B cell (primary cell): ENCODE measurements around the gene SERBP1. TPM values are rescaled to one million over a fixed set of nuclear protein-coding genes. Genes with fewer than 3 reads are reported as not detected.

ENCODE experiments used
- ATAC-seq: fragments of 200-7000 bp; cut with Tn5 transposase; one replicate; pipeline ENCODE4 v1.10.0; 2021; ENCODE audit warnings: low read depth, mild to moderate bottlenecking, moderate number of reproducible peaks, moderate library complexity
- CTCF ChIA-PET: fragments of 350-600 bp; sonication (Branson Sonifier 250); formaldehyde crosslinking; loops from one replicate; lab custom pipeline; 2021; ENCODE audit warnings: antibody characterized with exemption, inconsistent platforms; lab: Charles Lee
- POLR2A ChIA-PET: fragments of 350-600 bp; sonication (Branson Sonifier 250); formaldehyde crosslinking; loops from one replicate; lab custom pipeline; 2021; ENCODE audit warnings: antibody characterized with exemption; lab: Charles Lee
- DNase-seq: peaks from one replicate; pipeline ENCODE4 v3.0.0; 2013
- H2AFZ ChIP-seq: 2 replicates; pipeline ENCODE4 v1.6.1; 2012; ENCODE audit warnings: mild to moderate bottlenecking, low read depth, low read length; ENCODE audit not compliant: insufficient read depth, poor library complexity, severe bottlenecking
- H3K27ac ChIP-seq, 2 donors: 1 replicate in 1 of 2; 2 replicates in 1 of 2; pipeline ENCODE4 v1.5.1; 2012 to 2013; ENCODE audit warnings: low read length in 2 of 2, mild to moderate bottlenecking in 2 of 2, moderate library complexity in 1 of 2
- H3K27me3 ChIP-seq, 4 experiments: fragments of 200-600 bp in 1 of 4; sonication (generic) in 1 of 4; replicated peaks in 1 of 4; 1 replicate in 2 of 4; 2 replicates in 2 of 4; pipeline versions ENCODE4 v1.6.1 to v1.7.0; 2013 to 2016; ENCODE audit warnings: low read length in 3 of 4, mild to moderate bottlenecking in 2 of 4, mixed read lengths in 1 of 4, moderate library complexity in 1 of 4; ENCODE audit not compliant: insufficient read depth in 4 of 4, control insufficient read depth in 3 of 4; ENCODE audit errors: control extremely low read depth in 1 of 4
- H3K36me3 ChIP-seq, 2 experiments: replicated peaks in 1 of 2; 1 replicate in 1 of 2; 2 replicates in 1 of 2; pipeline versions ENCODE4 v1.6.1 to v1.7.1; 2013; ENCODE audit warnings: low read length in 1 of 2; ENCODE audit not compliant: insufficient read depth in 2 of 2, control insufficient read depth in 1 of 2; ENCODE audit errors: control extremely low read depth in 1 of 2, extremely low read depth in 1 of 2
- H3K4me1 ChIP-seq, 2 donors: fragments of 200-600 bp in 1 of 2; sonication (generic) in 1 of 2; 1 replicate in 1 of 2; 2 replicates in 1 of 2; pipeline versions ENCODE4 v1.5.1 to v1.6.1; 2013 to 2017; ENCODE audit warnings: low read length in 2 of 2; ENCODE audit not compliant: control insufficient read depth in 2 of 2, insufficient read depth in 2 of 2
- H3K4me2 ChIP-seq: replicated peaks from 2 replicates; pipeline ENCODE3; 2012; ENCODE audit warnings: mild to moderate bottlenecking, low read depth, low read length; ENCODE audit not compliant: poor library complexity, severe bottlenecking
- H3K4me3 ChIP-seq, 5 experiments: fragments of 200-600 bp in 1 of 5; sonication (generic) in 1 of 5; 1 replicate in 3 of 5; 2 replicates in 2 of 5; pipeline versions ENCODE4 v1.5.1 to v1.7.0; 2011 to 2016; ENCODE audit warnings: low read length in 4 of 5, mild to moderate bottlenecking in 4 of 5, low read depth in 2 of 5, control low read depth in 1 of 5, moderate library complexity in 1 of 5; ENCODE audit not compliant: insufficient read depth in 1 of 5; ENCODE audit errors: control extremely low read depth in 1 of 5, extremely low read depth in 1 of 5
- H3K79me2 ChIP-seq: fragments of 200-600 bp; sonication (generic); one replicate; pipeline ENCODE4 v1.6.0; 2016; ENCODE audit warnings: low read length; ENCODE audit not compliant: control insufficient read depth, insufficient read depth
- H3K9ac ChIP-seq: fragments of 200-600 bp; sonication (generic); 2 replicates; pipeline ENCODE4 v1.6.1; 2017; ENCODE audit warnings: mild to moderate bottlenecking, low read length, moderate library complexity
- H3K9me3 ChIP-seq, 3 donors: one replicate each; pipeline versions ENCODE4 v1.6.1 to v1.7.1; 2013; ENCODE audit warnings: low read length in 2 of 3; ENCODE audit not compliant: control insufficient read depth in 2 of 3, insufficient read depth in 1 of 3; ENCODE audit errors: control extremely low read depth in 1 of 3
- H4K20me1 ChIP-seq: 2 replicates; pipeline ENCODE4 v1.6.0; 2012; ENCODE audit warnings: mild to moderate bottlenecking, low read length; ENCODE audit not compliant: insufficient read depth, control insufficient read depth, poor library complexity, severe bottlenecking
- H3K27ac Mint-ChIP-seq: one replicate; pipeline ENCODE4 v1.8.0; 2021; ENCODE audit warnings: mixed read lengths
- H3K27me3 Mint-ChIP-seq: one replicate; pipeline ENCODE4 v1.8.0; 2021; ENCODE audit warnings: mixed read lengths
- H3K4me1 Mint-ChIP-seq: one replicate; pipeline ENCODE4 v1.8.0; 2021; ENCODE audit warnings: mixed read lengths
- H3K4me3 Mint-ChIP-seq: one replicate; pipeline ENCODE4 v1.8.0; 2021; ENCODE audit warnings: mixed read lengths
- H3K9me3 Mint-ChIP-seq: one replicate; pipeline ENCODE4 v1.8.0; 2022; ENCODE audit warnings: mixed read lengths; ENCODE audit not compliant: insufficient read depth
- CTCF ChIP-seq: fragments of 200-600 bp; IDR thresholded peaks from one replicate; pipeline ENCODE4 v1.8.0; 2022; ENCODE audit warnings: antibody characterized with exemption, mild to moderate bottlenecking
- EZH2 ChIP-seq: IDR thresholded peaks from 2 replicates; pipeline ENCODE4 v1.6.1; 2012; ENCODE audit warnings: borderline replicate concordance, low read depth, mild to moderate bottlenecking, moderate library complexity, low read length; ENCODE audit not compliant: insufficient read depth, poor library complexity, severe bottlenecking
- WGBS: methylation state at CpG from one replicate; pipeline ENCODE4 v1.1.5; 2013; ENCODE audit warnings: missing lambda C conversion rate; ENCODE audit not compliant: insufficient coverage; 5-methylcytosine and 5-hydroxymethylcytosine counted together
- intact Hi-C: fragments of 100-400 bp; cut with micrococcal nuclease; formaldehyde crosslinking; loops from one replicate; pipeline ENCODE4 v1.10.0; 2022
- polyA plus RNA-seq: library from polyadenylated mRNA; depleted of rRNA; stranded (reverse); fragments of >200 nt; gene quantifications from 2 replicates; pipeline ENCODE4 v1.2.3, GENCODE V29; 2012
- small RNA-seq: library from RNA; depleted of rRNA; stranded (forward); fragments of <200 nt; gene quantifications from one replicate; pipeline ENCODE3, GENCODE V24; 2012; ENCODE audit warnings: low replicate concordance, low read depth; ENCODE audit not compliant: insufficient read length
- total RNA-seq, 2 donors: library from RNA; stranded (reverse); fragments of 120-200 nt in 1 of 2; gene quantifications; 1 replicate in 1 of 2; 2 replicates in 1 of 2; pipeline versions ENCODE4 v1.2.3 to v1.2.4, GENCODE V29; 2013 to 2022

Gene SERBP1
- total and polyA plus RNA-seq, 2 donors (not counting 1 experiment from before 2014, with no cell fraction given): 21.0 to 142 TPM

GRCh38 chr1:67361641-67362040, 68.6 kb downstream of the SERBP1 start:
- Histone ChIP-seq H3K36me3 (no peaks in the 10 kb centered on the region), H3K4me3 (no peak overlapping the region), H3K27ac (no peak overlapping the region), H3K4me1 (no peaks in the 10 kb centered on the region), H4K20me1 (no peaks in the 10 kb centered on the region), H3K27me3 (no peaks in the 10 kb centered on the region), H2AFZ (no peak overlapping the region), H3K9me3 (no peaks in the 10 kb centered on the region), H3K79me2 (no peaks in the 10 kb centered on the region), H3K4me2 (no peak overlapping the region), H3K9ac (no peak overlapping the region)
- Mint-ChIP-seq H3K9me3 (no peaks in the 10 kb centered on the region), H3K27me3 (no peaks in the 10 kb centered on the region), H3K27ac (no peak overlapping the region), H3K4me1 (no peaks in the 10 kb centered on the region), H3K4me3 (no peak overlapping the region)
- ATAC-seq (no peak), DNase-seq (no peak)
- 93% methylated on average over 3 of the region's 5 CpGs for WGBS
- ChIA-PET POLR2A (no interaction called here), CTCF (no interaction called here)
- TF ChIP-seq EZH2 (no peak), CTCF (no peak)
- intact Hi-C loops: no loop called here

- Histone ChIP-seq H3K27me3 (no peaks in the 10 kb centered on the region), H3K27ac (no peak overlapping the region), H3K4me3 (no peak overlapping the region), H4K20me1 (no peaks in the 10 kb centered on the region), H3K4me1 (no peaks in the 10 kb centered on the region), H3K79me2 (no peaks in the 10 kb centered on the region), H3K36me3 (no peaks in the 10 kb centered on the region), H3K9me3 (no peaks in the 10 kb centered on the region), H3K4me2 (no peak overlapping the region), H2AFZ (no peak overlapping the region), H3K9ac (no peak overlapping the region)
- Mint-ChIP-seq H3K9me3 (no peaks in the 10 kb centered on the region), H3K27ac (no peak overlapping the region), H3K4me1 (peaks cover 2% of the 10 kb centered on the region), H3K4me3 (no peak overlapping the region), H3K27me3 (no peaks in the 10 kb centered on the region)
- TF ChIP-seq EZH2: no peak
- TF ChIP-seq CTCF: no peak
- ATAC-seq (no peak), DNase-seq (no peak)
- intact Hi-C loops: loop anchor here (10.0 kb wide), 1 partner anchor 1225 kb away; no protein-coding TSS in a partner anchor
- POLR2A ChIA-PET: no interaction called here
- CTCF ChIA-PET: no interaction called here
- WGBS: no CpG with 5 or more reads among the region's 1 CpG
Measured at GRCh38 chr1:67359592-67359991, 70.6 kb downstream of the SERBP1 start.

Small RNA genes within 50 kb of the gene (small RNA-seq; reads per million reads assigned to genes)
- not detected for gene RNU6-387P

Other genes starting within 250 kb of the SERBP1 start
- gene IL12RB2, start 122.5 kb downstream of the SERBP1 start, total RNA-seq: 0.58 and 0.67 TPM in 2 replicates
- not detected in 2 replicates for gene IL12RB2, start 122.5 kb downstream of the SERBP1 start, polyA plus RNA-seq